HEK293 (cell line): ENCODE results near the gene KCNQ2.

Experiments used
- GFI1B ChIP-seq: fragments of 450-650 bp; formaldehyde crosslinking; IDR thresholded peaks from 2 replicates; pipeline ENCODE4 v1.5.1; 2016; ENCODE audit warnings: missing biosample characterization, missing genetic modification characterization
- SP3 ChIP-seq: fragments of 450-650 bp; formaldehyde crosslinking; IDR thresholded peaks from 2 replicates; pipeline ENCODE4 v1.5.1; 2016; ENCODE audit warnings: missing biosample characterization, missing genetic modification characterization
- TCF7L2 ChIP-seq: IDR thresholded peaks from 2 replicates; pipeline ENCODE4 v1.6.1; 2011; ENCODE audit warnings: low read depth, mild to moderate bottlenecking, inconsistent platforms, low read length, moderate library complexity, borderline replicate concordance
- WT1 ChIP-seq: fragments of 450-650 bp; formaldehyde crosslinking; IDR thresholded peaks from 2 replicates; pipeline ENCODE4 v1.5.1; 2016; ENCODE audit warnings: missing biosample characterization, missing genetic modification characterization
- YY1 ChIP-seq: fragments of 450-650 bp; formaldehyde crosslinking; IDR thresholded peaks from 2 replicates; pipeline ENCODE4 v1.5.1; 2018; ENCODE audit warnings: missing biosample characterization, missing genetic modification characterization
- YY2 ChIP-seq: fragments of 450-650 bp; formaldehyde crosslinking; IDR thresholded peaks from 2 replicates; pipeline ENCODE4 v1.5.1; 2016; ENCODE audit warnings: missing biosample characterization, missing genetic modification characterization
- ZNF132 ChIP-seq: fragments of 450-650 bp; formaldehyde crosslinking; IDR thresholded peaks from 2 replicates; pipeline ENCODE4 v1.5.1; 2017; ENCODE audit warnings: missing biosample characterization, missing genetic modification characterization, borderline replicate concordance
- ZNF140 ChIP-seq: fragments of 450-650 bp; formaldehyde crosslinking; IDR thresholded peaks from 2 replicates; pipeline ENCODE4 v1.5.1; 2016; ENCODE audit warnings: missing biosample characterization, missing genetic modification characterization
- ZNF157 ChIP-seq: fragments of 450-650 bp; formaldehyde crosslinking; IDR thresholded peaks from 2 replicates; pipeline ENCODE4 v1.5.1; 2016; ENCODE audit warnings: missing biosample characterization, missing genetic modification characterization
- ZNF169 ChIP-seq: fragments of 450-650 bp; formaldehyde crosslinking; IDR thresholded peaks from 2 replicates; pipeline ENCODE4 v1.5.1; 2016; ENCODE audit warnings: missing biosample characterization, missing genetic modification characterization
- ZNF184 ChIP-seq: fragments of 450-650 bp; IDR thresholded peaks from 2 replicates; pipeline ENCODE4 v1.5.1; 2018; ENCODE audit warnings: missing biosample characterization, mild to moderate bottlenecking, missing genetic modification characterization
- ZNF202 ChIP-seq: fragments of 450-650 bp; formaldehyde crosslinking; IDR thresholded peaks from 2 replicates; pipeline ENCODE4 v1.5.1; 2016; ENCODE audit warnings: missing biosample characterization, missing genetic modification characterization, borderline replicate concordance
- ZNF221 ChIP-seq: fragments of 450-650 bp; formaldehyde crosslinking; IDR thresholded peaks from 2 replicates; pipeline ENCODE4 v1.5.1; 2017; ENCODE audit warnings: missing biosample characterization, missing genetic modification characterization, borderline replicate concordance
- ZNF354C ChIP-seq: fragments of 450-650 bp; formaldehyde crosslinking; IDR thresholded peaks from 2 replicates; pipeline ENCODE4 v1.5.1; 2016; ENCODE audit warnings: missing biosample characterization, missing genetic modification characterization, low read depth, borderline replicate concordance
- ZNF426 ChIP-seq: fragments of 450-650 bp; formaldehyde crosslinking; IDR thresholded peaks from 2 replicates; pipeline ENCODE4 v1.5.1; 2017; ENCODE audit warnings: missing biosample characterization, missing genetic modification characterization, mild to moderate bottlenecking, inconsistent platforms, moderate library complexity
- ZNF433 ChIP-seq: fragments of 450-650 bp; formaldehyde crosslinking; IDR thresholded peaks from 2 replicates; pipeline ENCODE4 v1.5.1; 2016; ENCODE audit warnings: missing biosample characterization, missing genetic modification characterization, low read depth
- ZNF514 ChIP-seq: fragments of 450-650 bp; formaldehyde crosslinking; IDR thresholded peaks from 2 replicates; pipeline ENCODE4 v1.5.1; 2016; ENCODE audit warnings: missing biosample characterization, missing genetic modification characterization
- ZNF561 ChIP-seq: fragments of 450-650 bp; IDR thresholded peaks from 2 replicates; pipeline ENCODE4 v1.5.1; 2018; ENCODE audit warnings: missing biosample characterization, missing genetic modification characterization, borderline replicate concordance
- ZNF571 ChIP-seq: fragments of 450-650 bp; formaldehyde crosslinking; IDR thresholded peaks from 2 replicates; pipeline ENCODE4 v1.5.0; 2017; ENCODE audit warnings: missing biosample characterization, missing genetic modification characterization
- ZNF670 ChIP-seq: fragments of 450-650 bp; formaldehyde crosslinking; IDR thresholded peaks from 2 replicates; pipeline ENCODE4 v1.5.1; 2016; ENCODE audit warnings: missing biosample characterization, missing genetic modification characterization, low read depth
- ZNF792 ChIP-seq: fragments of 450-650 bp; formaldehyde crosslinking; IDR thresholded peaks from 2 replicates; pipeline ENCODE4 v1.5.1; 2016; ENCODE audit warnings: missing biosample characterization, missing genetic modification characterization
- ZSCAN30 ChIP-seq: fragments of 450-650 bp; IDR thresholded peaks from 2 replicates; pipeline ENCODE4 v1.5.1; 2018; ENCODE audit warnings: missing biosample characterization, mild to moderate bottlenecking, missing genetic modification characterization, moderate library complexity
- TF ChIP-seq, protein P1 (sequence below): fragments of 450-650 bp; formaldehyde crosslinking; IDR thresholded peaks from 2 replicates; pipeline ENCODE4 v1.5.1; 2016; ENCODE audit warnings: missing biosample characterization, missing genetic modification characterization
- TF ChIP-seq, protein P2 (sequence below): fragments of 450-650 bp; formaldehyde crosslinking; IDR thresholded peaks from 2 replicates; pipeline ENCODE4 v1.5.1; 2016; ENCODE audit warnings: missing biosample characterization, missing genetic modification characterization
- TF ChIP-seq, protein P3 (sequence below): fragments of 450-650 bp; formaldehyde crosslinking; IDR thresholded peaks from 2 replicates; pipeline ENCODE4 v1.5.1; 2016; ENCODE audit warnings: missing biosample characterization, missing genetic modification characterization
- TF ChIP-seq, protein P4 (sequence below): fragments of 450-650 bp; formaldehyde crosslinking; IDR thresholded peaks from 2 replicates; pipeline ENCODE4 v1.5.0; 2017; ENCODE audit warnings: missing biosample characterization, missing genetic modification characterization, borderline replicate concordance
- TF ChIP-seq, protein P5 (sequence below): fragments of 450-650 bp; formaldehyde crosslinking; IDR thresholded peaks from 2 replicates; pipeline ENCODE4; 2016; ENCODE audit warnings: missing biosample characterization, missing genetic modification characterization

Gene KCNQ2

DNA sequence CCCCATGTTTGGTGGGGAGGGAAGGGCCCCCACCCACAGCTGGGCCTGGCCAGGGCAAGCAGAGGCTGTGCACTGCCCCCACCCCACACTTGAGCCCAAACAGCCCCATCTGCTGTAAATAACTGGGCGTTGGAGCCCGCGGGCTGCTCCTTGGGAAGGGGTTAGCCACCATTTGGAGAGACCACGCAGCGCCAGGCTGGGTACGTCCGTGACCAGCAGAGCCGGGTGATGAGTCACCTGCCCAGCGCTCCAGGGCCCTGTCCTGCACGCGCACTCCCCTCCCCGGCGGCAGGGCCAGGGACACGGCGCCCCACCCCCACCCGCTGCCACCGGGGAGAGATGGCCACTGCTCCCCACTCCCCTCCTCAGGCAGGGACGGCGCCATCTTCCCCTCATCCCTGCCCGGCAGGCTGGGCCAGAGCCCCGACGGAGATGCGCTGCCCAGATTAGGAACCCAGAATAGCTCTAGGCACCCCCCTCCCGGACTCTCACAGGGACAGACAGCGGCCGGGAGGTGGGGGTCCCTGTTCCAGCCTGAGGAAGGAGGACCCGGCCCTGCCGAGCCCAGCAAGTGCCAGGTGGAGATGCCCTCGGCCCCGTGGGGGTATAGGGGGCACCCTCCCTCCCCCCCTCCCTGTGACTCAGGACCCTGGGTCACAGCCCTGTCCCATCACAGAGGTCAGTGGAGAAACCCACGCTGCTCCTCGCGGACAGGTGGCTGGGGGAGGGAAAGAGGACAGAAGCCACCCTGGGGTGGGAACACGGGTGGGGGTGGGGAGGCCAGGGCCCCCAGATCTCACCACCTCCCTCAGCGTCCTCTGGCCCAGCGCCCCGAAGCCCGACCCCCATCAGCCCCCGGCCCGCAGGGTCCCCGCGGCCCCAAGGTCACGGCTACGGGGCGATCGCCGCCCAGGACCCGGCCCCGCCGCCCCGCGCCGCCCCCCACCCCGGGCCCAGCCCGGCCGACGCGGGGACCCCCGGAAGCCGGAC, 25.8 kb upstream of the KCNQ2 start (continued):
- TF ChIP-seq ZSCAN30, result no peak
- peak; percentile 69 for TF ChIP-seq WT1 (tag by site-specific recombination)
- no peak for TF ChIP-seq ZNF354C (tag by site-specific recombination)
- TF ChIP-seq ZNF433 (tag by site-specific recombination), result no peak
- no peak for TF ChIP-seq TCF7L2
- no peak for TF ChIP-seq ZNF514 (tag by site-specific recombination)
- TF ChIP-seq, protein P1, sequence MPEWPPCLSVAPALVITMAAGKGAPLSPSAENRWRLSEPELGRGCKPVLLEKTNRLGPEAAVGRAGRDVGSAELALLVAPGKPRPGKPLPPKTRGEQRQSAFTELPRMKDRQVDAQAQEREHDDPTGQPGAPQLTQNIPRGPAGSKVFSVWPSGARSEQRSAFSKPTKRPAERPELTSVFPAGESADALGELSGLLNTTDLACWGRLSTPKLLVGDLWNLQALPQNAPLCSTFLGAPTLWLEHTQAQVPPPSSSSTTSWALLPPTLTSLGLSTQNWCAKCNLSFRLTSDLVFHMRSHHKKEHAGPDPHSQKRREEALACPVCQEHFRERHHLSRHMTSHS (tag by site-specific recombination), result no peak
- TF ChIP-seq, protein P2, sequence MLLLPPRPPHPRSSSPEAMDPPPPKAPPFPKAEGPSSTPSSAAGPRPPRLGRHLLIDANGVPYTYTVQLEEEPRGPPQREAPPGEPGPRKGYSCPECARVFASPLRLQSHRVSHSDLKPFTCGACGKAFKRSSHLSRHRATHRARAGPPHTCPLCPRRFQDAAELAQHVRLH (tag by site-specific recombination), result no peak
- TF ChIP-seq ZNF561 (tag by site-specific recombination), result peak; percentile 26; the same call in 1 of the 2 replicates
- TF ChIP-seq ZNF132, result no peak
- no peak for TF ChIP-seq ZNF140 (tag by site-specific recombination)
- TF ChIP-seq SP3 (tag by site-specific recombination), result no peak; the same call in 1 of the 2 replicates
- peak; percentile 74 for TF ChIP-seq YY1
- TF ChIP-seq ZNF571 (tag by site-specific recombination), result no peak
- TF ChIP-seq, protein P3, sequence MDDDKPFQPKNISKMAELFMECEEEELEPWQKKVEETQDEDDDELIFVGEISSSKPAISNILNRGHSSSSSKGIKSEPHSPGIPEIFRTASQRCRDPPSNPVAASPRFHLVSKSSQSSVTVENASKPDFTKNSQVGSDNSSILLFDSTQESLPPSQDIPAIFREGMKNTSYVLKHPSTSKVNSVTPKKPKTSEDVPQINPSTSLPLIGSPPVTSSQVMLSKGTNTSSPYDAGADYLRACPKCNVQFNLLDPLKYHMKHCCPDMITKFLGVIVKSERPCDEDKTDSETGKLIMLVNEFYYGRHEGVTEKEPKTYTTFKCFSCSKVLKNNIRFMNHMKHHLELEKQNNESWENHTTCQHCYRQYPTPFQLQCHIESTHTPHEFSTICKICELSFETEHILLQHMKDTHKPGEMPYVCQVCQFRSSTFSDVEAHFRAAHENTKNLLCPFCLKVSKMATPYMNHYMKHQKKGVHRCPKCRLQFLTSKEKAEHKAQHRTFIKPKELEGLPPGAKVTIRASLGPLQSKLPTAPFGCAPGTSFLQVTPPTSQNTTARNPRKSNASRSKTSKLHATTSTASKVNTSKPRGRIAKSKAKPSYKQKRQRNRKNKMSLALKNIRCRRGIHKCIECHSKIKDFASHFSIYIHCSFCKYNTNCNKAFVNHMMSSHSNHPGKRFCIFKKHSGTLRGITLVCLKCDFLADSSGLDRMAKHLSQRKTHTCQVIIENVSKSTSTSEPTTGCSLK (tag by site-specific recombination), result no peak
- TF ChIP-seq ZNF221, result no peak
- TF ChIP-seq, protein P4, sequence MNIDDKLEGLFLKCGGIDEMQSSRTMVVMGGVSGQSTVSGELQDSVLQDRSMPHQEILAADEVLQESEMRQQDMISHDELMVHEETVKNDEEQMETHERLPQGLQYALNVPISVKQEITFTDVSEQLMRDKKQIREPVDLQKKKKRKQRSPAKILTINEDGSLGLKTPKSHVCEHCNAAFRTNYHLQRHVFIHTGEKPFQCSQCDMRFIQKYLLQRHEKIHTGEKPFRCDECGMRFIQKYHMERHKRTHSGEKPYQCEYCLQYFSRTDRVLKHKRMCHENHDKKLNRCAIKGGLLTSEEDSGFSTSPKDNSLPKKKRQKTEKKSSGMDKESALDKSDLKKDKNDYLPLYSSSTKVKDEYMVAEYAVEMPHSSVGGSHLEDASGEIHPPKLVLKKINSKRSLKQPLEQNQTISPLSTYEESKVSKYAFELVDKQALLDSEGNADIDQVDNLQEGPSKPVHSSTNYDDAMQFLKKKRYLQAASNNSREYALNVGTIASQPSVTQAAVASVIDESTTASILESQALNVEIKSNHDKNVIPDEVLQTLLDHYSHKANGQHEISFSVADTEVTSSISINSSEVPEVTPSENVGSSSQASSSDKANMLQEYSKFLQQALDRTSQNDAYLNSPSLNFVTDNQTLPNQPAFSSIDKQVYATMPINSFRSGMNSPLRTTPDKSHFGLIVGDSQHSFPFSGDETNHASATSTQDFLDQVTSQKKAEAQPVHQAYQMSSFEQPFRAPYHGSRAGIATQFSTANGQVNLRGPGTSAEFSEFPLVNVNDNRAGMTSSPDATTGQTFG, result no peak
- no peak for TF ChIP-seq ZNF169 (tag by site-specific recombination)
- no peak for TF ChIP-seq ZNF184 (tag by site-specific recombination)
- peak; percentile 61 for TF ChIP-seq YY2 (tag by site-specific recombination)
- TF ChIP-seq ZNF426 (tag by site-specific recombination), result no peak
- TF ChIP-seq, protein P5, sequence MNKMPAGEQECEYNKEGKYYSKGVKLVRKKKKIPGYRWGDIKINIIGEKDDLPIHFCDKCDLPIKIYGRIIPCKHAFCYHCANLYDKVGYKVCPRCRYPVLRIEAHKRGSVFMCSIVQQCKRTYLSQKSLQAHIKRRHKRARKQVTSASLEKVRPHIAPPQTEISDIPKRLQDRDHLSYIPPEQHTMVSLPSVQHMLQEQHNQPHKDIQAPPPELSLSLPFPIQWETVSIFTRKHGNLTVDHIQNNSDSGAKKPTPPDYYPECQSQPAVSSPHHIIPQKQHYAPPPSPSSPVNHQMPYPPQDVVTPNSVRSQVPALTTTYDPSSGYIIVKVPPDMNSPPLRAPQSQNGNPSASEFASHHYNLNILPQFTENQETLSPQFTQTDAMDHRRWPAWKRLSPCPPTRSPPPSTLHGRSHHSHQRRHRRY (tag by site-specific recombination), result no peak
- TF ChIP-seq ZNF670 (tag by site-specific recombination), result no peak
- peak; percentile 94 for TF ChIP-seq ZNF202 (tag by site-specific recombination)
- TF ChIP-seq ZNF157 (tag by site-specific recombination), result no peak
- TF ChIP-seq ZNF792 (tag by site-specific recombination), result no peak
- no peak for TF ChIP-seq GFI1B (tag by site-specific recombination)
